Cardiac atrium fibroblast (primary cell): ENCODE results near the gene DYRK1A. TPM values are rescaled to one million over a fixed set of nuclear protein-coding genes. Genes with fewer than 3 reads are reported as not detected.

ENCODE experiments used
- total RNA-seq: library from RNA; depleted of rRNA; stranded (reverse); fragments of >200 nt; gene quantifications from 2 replicates; pipeline ENCODE4 v1.2.3, GENCODE V29; 2015

DYRK1A gene
- 25.5 and 34.0 TPM in 2 replicates for total RNA-seq

DNA sequence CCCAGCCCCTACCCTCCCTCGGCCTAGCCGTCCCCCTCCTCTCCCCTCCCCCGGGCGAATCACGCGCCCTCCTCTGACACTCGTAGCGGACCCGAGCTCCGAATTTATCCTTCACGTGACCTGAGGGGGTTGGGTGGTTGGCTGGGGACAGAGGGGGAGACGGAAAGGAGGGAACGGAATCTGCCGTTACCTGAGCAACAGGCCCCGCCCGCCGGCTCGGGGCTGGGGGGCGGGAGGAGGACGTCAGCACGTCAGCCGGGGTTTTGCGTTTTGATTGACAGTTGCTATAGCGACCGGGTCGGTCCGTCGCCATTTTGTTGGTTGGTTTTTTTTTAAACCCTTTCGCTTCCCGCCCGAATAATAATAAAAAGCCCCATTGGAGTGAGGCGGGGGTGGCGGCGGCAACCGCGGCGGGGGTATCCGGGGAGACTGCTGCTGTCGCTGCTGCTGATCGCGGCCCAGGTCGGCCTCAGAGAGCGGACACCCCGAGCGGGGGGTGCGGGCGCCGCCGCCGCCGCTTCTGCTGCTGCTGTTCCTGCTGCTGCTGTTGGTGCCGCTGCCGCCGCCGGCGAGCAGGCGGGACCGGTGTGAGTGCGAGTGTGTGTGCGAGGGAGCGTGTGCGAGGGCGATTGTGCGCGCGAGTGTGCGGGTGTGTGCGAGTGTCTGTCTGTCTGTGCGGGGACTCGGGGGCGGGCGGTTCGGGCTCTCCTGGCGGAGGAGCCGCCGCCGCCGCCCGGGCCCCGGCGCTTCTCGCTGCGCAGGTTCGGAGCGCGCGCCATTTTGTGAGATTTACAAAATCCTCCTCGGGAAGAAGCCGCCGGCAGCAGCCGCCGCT lies at the start of gene DYRK1A:
DYRK1A (plus strand) TSS at position 292 of the 835 bp plus-strand sequence. CDS start 53,602 bp downstream, outside the sequence.

Other genes with a start within 250 kb of the DYRK1A start
- 52.2 and 53.4 TPM in 2 replicates for gene VPS26C, start 99.4 kb upstream of the DYRK1A start, total RNA-seq